SU-DHL-6 (cell line): ENCODE results near the gene TMEM129.

Source experiments
- H2AFZ ChIP-seq: fragments of 200-600 bp; sonication (generic); 2 replicates; pipeline ENCODE4 v1.6.1; 2014; ENCODE audit warnings: low read depth, mild to moderate bottlenecking, moderate library complexity, mixed read lengths, antibody characterized with exemption, low read length; ENCODE audit not compliant: severe bottlenecking
- H3F3A ChIP-seq: fragments of 200-600 bp; shearing (Covaris generic); 2 replicates; pipeline ENCODE4 v1.6.0; 2016; ENCODE audit warnings: antibody characterized with exemption, mild to moderate bottlenecking; ENCODE audit not compliant: insufficient read depth
- H3K27ac ChIP-seq: fragments of 200-600 bp; sonication (generic); 2 replicates; pipeline ENCODE4 v1.5.1; 2016; ENCODE audit warnings: low read depth, mild to moderate bottlenecking, low read length, moderate library complexity, mixed read lengths
- H3K27me3 ChIP-seq: fragments of 200-600 bp; sonication (generic), shearing (Covaris generic); 2 replicates; pipeline ENCODE4 v1.6.0; 2014; ENCODE audit warnings: mild to moderate bottlenecking, low read length
- H3K36me3 ChIP-seq: fragments of 200-600 bp; sonication (generic); 2 replicates; pipeline ENCODE4 v1.6.1; 2014; ENCODE audit warnings: mild to moderate bottlenecking, low read length, mixed read lengths
- H3K4me2 ChIP-seq: fragments of 300-600, 200-600 bp; shearing (Covaris generic), sonication (generic); 2 replicates; pipeline ENCODE4 v1.6.0; 2014; ENCODE audit warnings: low read length, low read depth, mild to moderate bottlenecking; ENCODE audit not compliant: poor library complexity, severe bottlenecking
- H3K4me3 ChIP-seq: fragments of 200-600 bp; sonication (generic); 2 replicates; pipeline ENCODE4 v1.5.1; 2014; ENCODE audit warnings: antibody characterized with exemption, low read length, mild to moderate bottlenecking, mixed read lengths; ENCODE audit not compliant: insufficient read depth, poor library complexity, severe bottlenecking
- H3K79me2 ChIP-seq: fragments of 200-600 bp; sonication (generic); 2 replicates; pipeline ENCODE4 v1.6.1; 2014; ENCODE audit warnings: mild to moderate bottlenecking, low read length, moderate library complexity; ENCODE audit not compliant: insufficient read depth
- H3K9ac ChIP-seq: fragments of 200-600 bp; sonication (generic); 2 replicates; pipeline ENCODE4 v1.7.0; 2014; ENCODE audit warnings: mild to moderate bottlenecking, low read length
- H3K9me2 ChIP-seq: fragments of 200-600 bp; sonication (generic); replicated peaks from 2 replicates; pipeline ENCODE4 v1.6.1; 2014; ENCODE audit warnings: low read length; ENCODE audit not compliant: insufficient read depth
- H3K9me3 ChIP-seq: fragments of 200-600 bp; sonication (generic); 2 replicates; pipeline ENCODE4 v1.6.1; 2014; ENCODE audit warnings: low read length, mixed read lengths; ENCODE audit not compliant: insufficient read depth
- H4K20me1 ChIP-seq: fragments of 200-600 bp; sonication (generic); 2 replicates; pipeline ENCODE4 v1.6.1; 2014; ENCODE audit warnings: low read depth, mild to moderate bottlenecking, antibody characterized with exemption, low read length, moderate library complexity, mixed read lengths
- CTCF ChIP-seq: fragments of 200-600 bp; sonication (generic); IDR thresholded peaks from one replicate; pipeline ENCODE4 v1.5.1; 2017; ENCODE audit warnings: antibody characterized with exemption, mild to moderate bottlenecking, low read length, moderate library complexity; ENCODE audit not compliant: insufficient read depth, poor library complexity, severe bottlenecking
- EZH2phosphoT487 ChIP-seq: fragments of 200-600 bp; sonication (generic), shearing (Covaris generic); conservative IDR thresholded peaks from 2 replicates; pipeline ENCODE4 v1.6.1; 2018; ENCODE audit warnings: mild to moderate bottlenecking, antibody characterized with exemption, low read length, moderate library complexity, mixed read lengths

The TMEM129 gene

GRCh38 chr4:1744552-1744951, 23.4 kb upstream of the TMEM129 start:
- Histone ChIP-seq H4K20me1 (no peaks in the 10 kb centered on the region), H3K4me3 (no peak overlapping the region), H3F3A (peaks cover 13% of the 10 kb centered on the region), H3K9ac (no peak overlapping the region), H3K27ac (no peak overlapping the region), H3K27me3 (no peaks in the 10 kb centered on the region), H3K79me2 (no peaks in the 10 kb centered on the region), H3K9me2 (no peaks in the 10 kb centered on the region), H3K36me3 (0 out of 2 replicates have a peak, but pooled peaks cover 4% of the 10 kb centered on the region), H3K4me2 (no peak overlapping the region), H3K9me3 (no peaks in the 10 kb centered on the region), H2AFZ (no peak overlapping the region)
- TF ChIP-seq CTCF (no peak), EZH2phosphoT487 (no peak)

- TF ChIP-seq CTCF (no peak), EZH2phosphoT487 (no peak)
- no peak overlapping the region for H3K27ac ChIP-seq
Measured at GRCh38 chr4:1743975-1744374, 22.9 kb upstream of the TMEM129 start.

GRCh38 chr4:1743551-1743950, 22.4 kb upstream of the TMEM129 start:
- H3K27ac ChIP-seq, result no peak overlapping the region
- H4K20me1 ChIP-seq, result no peaks in the 10 kb centered on the region
- H3K9me2 ChIP-seq, result no peaks in the 10 kb centered on the region
- no peaks in the 10 kb centered on the region; the same call in 1 of the 2 replicates for H3K79me2 ChIP-seq
- H3F3A ChIP-seq, result peaks cover 13% of the 10 kb centered on the region
- H3K9me3 ChIP-seq, result no peaks in the 10 kb centered on the region
- no peaks in the 10 kb centered on the region for H3K27me3 ChIP-seq
- H3K4me2 ChIP-seq, result no peak overlapping the region
- no peak overlapping the region for H3K9ac ChIP-seq
- peaks cover 7% of the 10 kb centered on the region for H3K36me3 ChIP-seq
- H2AFZ ChIP-seq, result no peak overlapping the region
- no peak overlapping the region for H3K4me3 ChIP-seq
- TF ChIP-seq EZH2phosphoT487 (no peak), CTCF (no peak)

More at GRCh38 chr4:1743975-1744374, 22.9 kb upstream of the TMEM129 start:
- Histone ChIP-seq H3K9me2 (no peaks in the 10 kb centered on the region), H3K4me3 (no peak overlapping the region), H3K9ac (no peak overlapping the region), H3K36me3 (0 out of 2 replicates have a peak, but pooled peaks cover 4% of the 10 kb centered on the region), H3K4me2 (no peak overlapping the region), H3K27me3 (no peaks in the 10 kb centered on the region), H2AFZ (no peak overlapping the region), H3F3A (peaks cover 13% of the 10 kb centered on the region), H3K79me2 (no peaks in the 10 kb centered on the region), H4K20me1 (no peaks in the 10 kb centered on the region), H3K9me3 (no peaks in the 10 kb centered on the region)
